NT2/D1 (cell line): ENCODE data around the gene LEFTY1.

ENCODE experiments used
- DNase-seq: peaks from one replicate; pipeline ENCODE4 v3.0.0-alpha.2; 2011; ENCODE audit warnings: low read depth, low spot score
- H3K27me3 ChIP-seq: 2 replicates; pipeline ENCODE4 v1.6.0; 2011; ENCODE audit warnings: mild to moderate bottlenecking; ENCODE audit not compliant: insufficient read length, insufficient read depth
- H3K36me3 ChIP-seq: 2 replicates; pipeline ENCODE4 v1.6.1; 2011; ENCODE audit warnings: mild to moderate bottlenecking, low read length, mixed read lengths; ENCODE audit not compliant: insufficient read depth, insufficient read length
- H3K4me1 ChIP-seq: 2 replicates; pipeline ENCODE4 v1.5.1; 2011; ENCODE audit not compliant: insufficient read depth, insufficient read length
- H3K4me3 ChIP-seq: 2 replicates; pipeline ENCODE4 v1.5.1; 2011; ENCODE audit warnings: low read depth; ENCODE audit not compliant: insufficient read length
- H3K9ac ChIP-seq: 2 replicates; pipeline ENCODE4 v1.6.0; 2011; ENCODE audit warnings: low read depth; ENCODE audit not compliant: insufficient read length
- H3K9me3 ChIP-seq: 2 replicates; pipeline ENCODE4 v1.5.1; 2011; ENCODE audit warnings: mild to moderate bottlenecking, low read length; ENCODE audit not compliant: insufficient read depth
- SUZ12 ChIP-seq: IDR thresholded peaks from 2 replicates; pipeline ENCODE4 v1.6.1; 2011; ENCODE audit not compliant: insufficient read length, insufficient read depth; ENCODE audit errors: extremely low read depth
- YY1 ChIP-seq: IDR thresholded peaks from 2 replicates; pipeline ENCODE4 v1.6.1; 2011; ENCODE audit not compliant: insufficient read length, insufficient read depth
- ZNF274 ChIP-seq: IDR thresholded peaks from 2 replicates; pipeline ENCODE4 v1.6.1; 2011; ENCODE audit warnings: mild to moderate bottlenecking, low read depth, low read length

LEFTY1 gene

DNA sequence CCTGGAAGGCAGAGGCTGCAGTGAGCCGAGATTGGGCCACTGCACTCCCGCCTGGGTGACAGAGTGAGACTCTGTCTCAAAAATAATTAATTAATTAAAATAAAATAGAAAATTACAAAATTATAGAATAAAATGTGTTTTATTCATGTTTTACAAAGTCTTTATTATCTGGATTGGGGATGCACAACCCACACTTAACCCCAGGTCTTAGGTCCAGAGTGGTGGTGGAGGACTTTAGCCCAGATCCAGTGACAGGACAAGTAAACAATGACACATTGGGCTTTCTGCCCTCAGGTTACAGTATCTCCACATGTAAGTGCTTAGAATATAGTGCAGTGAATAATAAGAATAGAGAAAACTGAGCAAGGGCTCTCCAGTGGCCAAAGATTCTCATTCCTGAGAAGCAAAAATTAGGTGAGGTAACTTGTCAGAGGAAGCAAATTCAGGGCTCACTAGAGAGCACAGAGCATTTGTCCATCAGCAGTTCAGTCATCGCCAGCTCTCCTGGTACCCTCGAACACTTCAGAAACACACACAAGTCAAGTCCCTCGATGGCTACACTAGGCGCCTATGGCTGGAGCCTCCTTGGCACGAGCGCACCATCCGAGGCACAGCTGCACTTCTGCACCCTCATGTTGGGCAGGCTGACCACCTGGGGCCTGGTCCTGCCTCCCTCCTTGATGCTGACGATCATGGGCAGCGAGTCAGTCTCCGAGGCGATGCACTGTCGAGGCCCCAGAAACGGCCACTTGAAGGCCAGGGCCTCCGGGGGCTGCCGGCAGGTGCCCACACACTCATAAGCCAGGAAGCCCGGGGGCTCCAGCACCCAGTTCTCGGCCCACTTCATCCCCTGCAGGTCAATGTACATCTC lies 2.6 kb downstream of the LEFTY1 start:
- Histone ChIP-seq H3K9me3 (no peaks in the 10 kb centered on the region), H3K4me3 (no peak overlapping the region), H3K9ac (no peak overlapping the region), H3K36me3 (no peaks in the 10 kb centered on the region), H3K27me3 (peaks cover 6% of the 10 kb centered on the region), H3K4me1 (peaks cover 26% of the 10 kb centered on the region)
- TF ChIP-seq SUZ12 (no peak), YY1 (no peak), ZNF274 (no peak)
- DNase-seq = no peak

DNA sequence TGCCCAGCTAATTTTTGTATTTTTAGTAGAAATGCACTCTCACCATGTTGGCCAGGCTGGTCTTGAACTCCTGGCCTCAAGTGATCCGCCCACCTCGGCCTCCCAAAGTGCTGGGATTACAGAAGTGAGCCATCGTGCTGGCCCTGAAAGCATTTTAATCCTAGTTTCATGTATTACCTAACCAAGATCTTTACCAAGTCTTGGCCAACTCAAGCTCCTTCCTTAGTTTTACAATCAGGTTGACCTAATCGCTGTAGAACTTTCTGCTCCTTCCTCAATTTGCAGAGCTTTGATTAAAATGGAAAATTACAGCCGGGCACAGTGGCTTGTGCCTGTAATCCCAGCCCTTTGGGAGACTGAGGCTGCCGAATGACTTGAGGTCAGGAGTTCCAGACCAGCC lies 3.6 kb downstream of the LEFTY1 start:
- Histone ChIP-seq H3K9me3 (no peaks in the 10 kb centered on the region), H3K27me3 (peaks cover 6% of the 10 kb centered on the region), H3K4me3 (no peak overlapping the region), H3K4me1 (peaks cover 28% of the 10 kb centered on the region), H3K36me3 (peaks cover 2% of the 10 kb centered on the region), H3K9ac (no peak overlapping the region)
- TF ChIP-seq YY1 (no peak), ZNF274 (no peak), SUZ12 (no peak)
- no peak for DNase-seq

DNA sequence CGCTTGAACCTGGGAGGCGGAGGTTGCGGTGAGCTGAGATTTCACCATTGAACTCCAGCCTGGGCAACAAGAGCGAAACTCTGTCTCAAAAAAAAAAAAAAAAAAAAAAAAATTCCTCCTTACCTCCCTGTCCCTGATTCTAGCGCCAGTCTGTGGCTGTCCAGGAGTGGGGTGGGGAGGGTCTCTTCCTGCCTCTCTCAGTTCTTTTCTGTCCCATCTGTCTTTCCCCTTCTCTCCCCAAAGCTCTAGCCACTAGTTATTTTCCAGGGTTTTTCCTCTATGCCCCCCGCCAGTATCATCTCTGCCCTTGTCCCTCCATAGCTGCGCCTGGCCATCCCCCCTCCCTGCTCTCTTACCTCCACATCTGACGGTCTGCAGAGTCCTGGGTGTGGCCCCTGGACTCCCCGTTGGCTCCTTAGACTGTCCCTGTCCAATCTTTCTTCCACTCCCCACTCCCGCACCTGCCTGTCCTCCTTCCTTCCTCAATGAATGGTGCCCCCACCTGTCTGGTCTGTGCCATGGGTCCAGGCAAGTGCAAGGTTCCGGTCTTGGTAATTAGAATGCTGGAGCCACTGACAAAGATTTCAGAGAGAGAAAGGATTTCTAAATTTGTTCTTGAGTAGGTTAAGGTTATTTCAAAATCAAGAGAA lies 5.2 kb downstream of the LEFTY1 start:
- peaks cover 6% of the 10 kb centered on the region for H3K27me3 ChIP-seq
- TF ChIP-seq SUZ12 = no peak
- peaks cover 21% of the 10 kb centered on the region for H3K4me1 ChIP-seq
- peaks cover 15% of the 10 kb centered on the region for H3K36me3 ChIP-seq
- H3K9me3 ChIP-seq = no peaks in the 10 kb centered on the region
- H3K9ac ChIP-seq = peak overlapping the region; percentile 21
- no peak for DNase-seq
- H3K4me3 ChIP-seq = peak overlapping the region; percentile 77

DNA sequence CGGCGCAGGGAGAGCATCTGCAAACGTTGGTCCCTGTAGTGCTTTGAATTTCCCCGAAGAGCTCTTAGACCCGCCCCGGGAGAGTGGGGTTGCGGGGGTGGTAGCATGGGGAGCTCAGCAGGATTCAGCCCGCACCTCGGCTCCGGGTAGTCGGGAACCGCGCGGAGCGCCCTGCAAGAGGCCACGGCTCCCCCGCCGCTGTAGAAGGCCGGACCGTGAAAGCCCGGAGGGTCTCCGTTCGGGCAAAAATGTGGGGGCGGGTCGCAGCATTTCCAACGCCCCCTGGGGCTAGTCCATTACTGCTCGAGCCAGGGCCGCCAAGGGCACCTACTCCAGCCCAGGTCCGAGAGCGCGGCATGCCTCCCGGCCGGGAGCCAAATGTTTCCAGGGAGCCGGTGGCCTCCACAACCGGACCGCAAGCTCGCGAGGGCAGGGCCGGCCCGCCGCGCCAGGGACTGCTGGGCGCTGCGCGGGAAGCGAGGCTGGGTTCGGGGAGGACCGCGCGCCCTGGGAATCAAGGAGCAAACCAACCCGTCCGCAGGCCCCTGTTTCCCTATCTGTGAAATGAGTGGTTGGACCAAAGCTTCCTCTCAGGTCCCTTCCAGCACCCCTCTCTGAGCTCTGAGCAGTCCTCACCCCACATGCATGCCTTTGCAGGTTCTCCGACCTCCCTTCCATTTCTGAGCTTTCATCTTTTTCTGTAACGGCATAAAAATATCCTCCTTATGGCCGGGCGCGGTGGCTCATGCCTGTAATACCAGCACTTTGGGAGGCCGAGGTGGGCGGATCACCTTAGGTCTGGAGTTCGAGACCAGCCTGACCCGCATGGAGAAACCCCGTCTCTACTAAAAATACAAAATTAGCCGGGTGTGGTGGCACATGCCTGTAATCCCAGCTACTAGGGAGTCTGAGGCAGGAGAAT lies 6.0 kb downstream of the LEFTY1 start:
- TF ChIP-seq SUZ12 (no peak), ZNF274 (no peak), YY1 (no peak)
- no peak for DNase-seq
- H3K36me3 ChIP-seq = peaks cover 22% of the 10 kb centered on the region

DNA sequence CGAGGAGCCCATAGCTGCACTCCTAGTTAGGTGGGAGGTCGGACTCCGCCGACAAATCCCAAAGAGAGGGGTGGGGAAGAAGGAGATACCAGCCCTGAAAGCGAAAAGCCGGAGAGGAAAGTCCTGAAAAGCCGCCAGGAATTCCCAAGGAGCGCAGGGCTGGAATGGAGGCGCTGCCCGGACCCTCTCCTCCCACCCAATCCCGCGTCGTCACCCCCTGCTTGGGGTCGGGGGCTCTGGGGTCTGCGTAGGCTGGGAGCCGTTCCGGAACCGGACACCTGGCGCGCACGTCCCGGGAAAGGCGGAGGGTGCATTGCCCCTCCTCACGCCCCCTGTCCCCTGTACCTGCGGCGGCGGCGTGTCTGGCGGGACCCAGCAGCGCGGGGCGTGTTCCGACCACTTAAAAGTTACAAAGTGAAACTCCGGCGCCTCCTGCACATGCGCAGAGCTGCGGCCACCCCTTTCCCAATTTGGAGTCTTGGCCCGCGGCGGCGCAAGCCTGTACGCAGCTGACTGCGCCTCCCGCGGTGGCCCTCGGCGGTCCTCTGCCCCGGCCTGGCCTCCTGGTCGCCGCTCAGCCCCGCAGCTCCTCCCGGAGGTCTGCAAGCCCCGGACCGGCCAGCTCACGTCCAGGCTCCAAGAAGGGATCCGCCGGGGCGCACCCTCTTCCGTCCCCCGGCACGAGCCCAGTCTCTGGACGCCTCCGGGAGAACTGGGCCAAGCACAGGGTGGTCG lies 6.8 kb downstream of the LEFTY1 start, which contains the start of gene TMEM63A:
Gene TMEM63A (minus strand): TSS at position 422 of the 735 bp plus-strand sequence. CDS start 4,800 bp downstream, outside the sequence.
- Histone ChIP-seq H3K36me3 (peaks cover 29% of the 10 kb centered on the region), H3K9ac (peak within 1 kb of the TSS; percentile 95), H3K4me3 (peak within 1 kb of the TSS; percentile 77), H3K4me1 (peaks cover 20% of the 10 kb centered on the region), H3K9me3 (no peaks in the 10 kb centered on the region), H3K27me3 (peaks cover 6% of the 10 kb centered on the region)
- TF ChIP-seq SUZ12 = no peak
- TF ChIP-seq ZNF274 = no peak
- peak; percentile 3 for TF ChIP-seq YY1
- peak; percentile 90 for DNase-seq

More for the DNA sequence above, 6.0 kb downstream of the LEFTY1 start:
- peaks cover 16% of the 10 kb centered on the region for H3K4me1 ChIP-seq
- no peaks in the 10 kb centered on the region for H3K9me3 ChIP-seq
- peak overlapping the region; percentile 77 for H3K4me3 ChIP-seq
- H3K9ac ChIP-seq = peak overlapping the region; percentile 95
- peaks cover 6% of the 10 kb centered on the region for H3K27me3 ChIP-seq
